PFSK-1 (cell line): ENCODE data around the gene BABAM2.

Experiments
- FOXP2 ChIP-seq: optimal IDR thresholded peaks from 2 replicates; pipeline ENCODE3; 2011; ENCODE audit warnings: borderline replicate concordance, control low read depth, inconsistent platforms; ENCODE audit not compliant: insufficient read depth; ENCODE audit errors: extremely low read length, extremely low read depth
- POLR2AphosphoS5 ChIP-seq: IDR thresholded peaks from 2 replicates; pipeline ENCODE4 v1.6.1; 2012; ENCODE audit warnings: low read depth, mild to moderate bottlenecking, control low read depth, low read length, moderate library complexity
- SIN3A ChIP-seq: IDR thresholded peaks from 2 replicates; pipeline ENCODE4 v1.6.1; 2012; ENCODE audit warnings: mild to moderate bottlenecking, low read length, moderate library complexity, borderline replicate concordance; ENCODE audit not compliant: insufficient read depth
- TAF1 ChIP-seq: IDR thresholded peaks from 2 replicates; pipeline ENCODE4 v1.6.1; 2012; ENCODE audit warnings: low read length, control low read depth, borderline replicate concordance; ENCODE audit not compliant: insufficient read depth
- TF ChIP-seq, protein P1 (sequence below), 2 experiments: IDR thresholded peaks; 2 replicates each; pipeline versions ENCODE4 v1.6.1 to v1.8.0; 2011 to 2012; ENCODE audit warnings: low read depth in 2 of 2, low read length in 2 of 2, control low read depth in 1 of 2, inconsistent platforms in 1 of 2, mild to moderate bottlenecking in 1 of 2, moderate library complexity in 1 of 2; ENCODE audit not compliant: insufficient read depth in 1 of 2

Gene BABAM2

DNA sequence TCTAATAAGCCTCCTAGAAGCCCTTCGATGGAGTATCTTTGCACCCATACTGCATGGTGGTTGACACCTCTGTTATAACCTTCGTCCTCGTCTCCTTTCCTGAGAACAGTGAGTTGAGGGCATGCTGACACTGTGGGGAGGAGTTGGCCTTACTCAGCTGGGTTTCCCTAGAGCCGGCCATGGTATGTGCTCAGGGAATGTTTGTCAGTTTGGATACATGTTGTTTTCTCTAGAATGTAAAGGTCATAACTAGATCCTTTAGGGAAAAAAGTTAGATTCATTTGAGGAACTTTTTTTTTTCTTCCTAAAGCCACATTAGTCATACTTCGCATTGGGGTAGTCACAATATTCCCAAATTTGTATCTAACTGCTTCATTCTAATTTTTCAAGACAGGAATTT, 396.1 kb downstream of the BABAM2 start:
- TF ChIP-seq, protein P1, sequence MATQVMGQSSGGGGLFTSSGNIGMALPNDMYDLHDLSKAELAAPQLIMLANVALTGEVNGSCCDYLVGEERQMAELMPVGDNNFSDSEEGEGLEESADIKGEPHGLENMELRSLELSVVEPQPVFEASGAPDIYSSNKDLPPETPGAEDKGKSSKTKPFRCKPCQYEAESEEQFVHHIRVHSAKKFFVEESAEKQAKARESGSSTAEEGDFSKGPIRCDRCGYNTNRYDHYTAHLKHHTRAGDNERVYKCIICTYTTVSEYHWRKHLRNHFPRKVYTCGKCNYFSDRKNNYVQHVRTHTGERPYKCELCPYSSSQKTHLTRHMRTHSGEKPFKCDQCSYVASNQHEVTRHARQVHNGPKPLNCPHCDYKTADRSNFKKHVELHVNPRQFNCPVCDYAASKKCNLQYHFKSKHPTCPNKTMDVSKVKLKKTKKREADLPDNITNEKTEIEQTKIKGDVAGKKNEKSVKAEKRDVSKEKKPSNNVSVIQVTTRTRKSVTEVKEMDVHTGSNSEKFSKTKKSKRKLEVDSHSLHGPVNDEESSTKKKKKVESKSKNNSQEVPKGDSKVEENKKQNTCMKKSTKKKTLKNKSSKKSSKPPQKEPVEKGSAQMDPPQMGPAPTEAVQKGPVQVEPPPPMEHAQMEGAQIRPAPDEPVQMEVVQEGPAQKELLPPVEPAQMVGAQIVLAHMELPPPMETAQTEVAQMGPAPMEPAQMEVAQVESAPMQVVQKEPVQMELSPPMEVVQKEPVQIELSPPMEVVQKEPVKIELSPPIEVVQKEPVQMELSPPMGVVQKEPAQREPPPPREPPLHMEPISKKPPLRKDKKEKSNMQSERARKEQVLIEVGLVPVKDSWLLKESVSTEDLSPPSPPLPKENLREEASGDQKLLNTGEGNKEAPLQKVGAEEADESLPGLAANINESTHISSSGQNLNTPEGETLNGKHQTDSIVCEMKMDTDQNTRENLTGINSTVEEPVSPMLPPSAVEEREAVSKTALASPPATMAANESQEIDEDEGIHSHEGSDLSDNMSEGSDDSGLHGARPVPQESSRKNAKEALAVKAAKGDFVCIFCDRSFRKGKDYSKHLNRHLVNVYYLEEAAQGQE (IDR thresholded peaks at IDR 0.05; ENCODE audit: insufficient read depth in 1 of 2, low read depth in 2 of 2, low read length in 2 of 2), result no peak
- TF ChIP-seq POLR2AphosphoS5 (no peak), SIN3A (no peak), TAF1 (no peak), FOXP2 (no peak)

- no peak for TF ChIP-seq SIN3A
- TF ChIP-seq, protein P1 (IDR thresholded peaks at IDR 0.05; ENCODE audit: insufficient read depth in 1 of 2, low read depth in 2 of 2, low read length in 2 of 2), result no peak
- TF ChIP-seq FOXP2, result no peak
- TF ChIP-seq TAF1, result no peak
- TF ChIP-seq POLR2AphosphoS5, result no peak
Measured at GRCh38 chr2:28287256-28287915, 396.9 kb downstream of the BABAM2 start.

DNA sequence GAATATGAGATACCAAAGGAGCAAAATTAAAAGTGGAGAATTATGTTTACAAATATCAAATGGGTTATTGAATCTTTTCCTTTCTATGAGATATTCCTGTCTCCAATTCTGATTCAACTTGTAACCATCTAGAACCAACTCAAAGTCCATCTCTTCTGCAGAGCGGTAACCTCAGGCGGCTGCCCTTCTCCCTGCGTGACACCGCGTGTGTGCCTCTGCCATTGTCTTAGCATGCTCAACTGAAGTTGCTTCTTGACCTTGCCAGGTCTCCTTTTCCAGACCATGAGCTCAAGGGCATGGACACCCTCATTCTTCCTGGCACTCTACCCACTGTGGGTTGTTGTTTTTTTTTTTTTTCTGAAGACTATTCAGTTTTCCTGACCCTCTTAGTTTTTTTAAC, 398.1 kb downstream of the BABAM2 start:
- no peak for TF ChIP-seq SIN3A
- no peak for TF ChIP-seq FOXP2
- TF ChIP-seq, protein P1 (IDR thresholded peaks at IDR 0.05; ENCODE audit: insufficient read depth in 1 of 2, low read depth in 2 of 2, low read length in 2 of 2), result no peak
- TF ChIP-seq TAF1, result no peak
- no peak for TF ChIP-seq POLR2AphosphoS5

GRCh38 chr2:28291811-28292440, 401.4 kb downstream of the BABAM2 start:
- TF ChIP-seq, protein P1 (IDR thresholded peaks at IDR 0.05; ENCODE audit: insufficient read depth in 1 of 2, low read depth in 2 of 2, low read length in 2 of 2), result no peak
- TF ChIP-seq FOXP2 (no peak), TAF1 (no peak), POLR2AphosphoS5 (no peak), SIN3A (no peak)
